GM23338 (cell line): ENCODE results near the gene SLC10A3. TPM values are rescaled to one million over a fixed set of nuclear protein-coding genes. Genes with fewer than 3 reads are reported as not detected.

ENCODE experiments used
- ATAC-seq: fragments of 200-7000 bp; cut with Tn5 transposase; 3 replicates; pipeline ENCODE4 v1.9.1; 2020
- DNase-seq: peaks from one replicate; pipeline ENCODE4 v3.0.0-alpha.2; 2015; ENCODE audit warnings: low spot score
- H2AFZ ChIP-seq: fragments of 200-600 bp; sonication (generic); 2 replicates; pipeline ENCODE4 v1.8.0; 2016; ENCODE audit warnings: antibody characterized with exemption, mild to moderate bottlenecking, moderate library complexity
- H3F3A ChIP-seq: fragments of 200-600 bp; sonication (generic); replicated peaks from 2 replicates; pipeline ENCODE4 v1.8.0; 2017; ENCODE audit warnings: antibody characterized with exemption, mixed run types, low read depth
- H3K27ac ChIP-seq: fragments of 200-600 bp; sonication (generic); 2 replicates; pipeline ENCODE4 v1.6.1; 2016; ENCODE audit warnings: low read depth
- H3K27me3 ChIP-seq: fragments of 200-600 bp; sonication (generic); 2 replicates; pipeline ENCODE4 v1.8.0; 2016; ENCODE audit warnings: mild to moderate bottlenecking, mixed run types, moderate library complexity; ENCODE audit not compliant: insufficient read depth
- H3K36me3 ChIP-seq: fragments of 200-600 bp; sonication (generic); 2 replicates; pipeline ENCODE4 v1.8.0; 2016; ENCODE audit warnings: mild to moderate bottlenecking; ENCODE audit not compliant: insufficient read depth
- H3K4me1 ChIP-seq: fragments of 200-600 bp; sonication (generic); 2 replicates; pipeline ENCODE4 v1.8.0; 2016; ENCODE audit warnings: mild to moderate bottlenecking, moderate library complexity; ENCODE audit not compliant: insufficient read depth
- H3K4me2 ChIP-seq: fragments of 200-600 bp; sonication (generic); 2 replicates; pipeline ENCODE4 v1.7.1; 2017; ENCODE audit warnings: mixed run types
- H3K4me3 ChIP-seq: fragments of 200-600 bp; sonication (generic); 2 replicates; pipeline ENCODE4 v1.6.1; 2016; ENCODE audit warnings: mixed run types
- H3K79me2 ChIP-seq: fragments of 200-600 bp; sonication (generic); replicated peaks from 2 replicates; pipeline ENCODE4 v1.8.0; 2017; ENCODE audit warnings: mild to moderate bottlenecking; ENCODE audit not compliant: insufficient read depth
- H3K9me2 ChIP-seq: fragments of 200-600 bp; sonication (generic); 2 replicates; pipeline ENCODE4 v1.8.0; 2017; ENCODE audit not compliant: insufficient read depth
- H4K20me1 ChIP-seq: fragments of 200-600 bp; sonication (generic); replicated peaks from 2 replicates; pipeline ENCODE4 v1.8.0; 2017; ENCODE audit warnings: mild to moderate bottlenecking; ENCODE audit not compliant: insufficient read depth
- H3K27ac Mint-ChIP-seq: 2 replicates; pipeline ENCODE4 v1.8.0; 2020; ENCODE audit warnings: inconsistent platforms, mild to moderate bottlenecking, moderate library complexity, mixed read lengths
- H3K27me3 Mint-ChIP-seq: 3 replicates; pipeline ENCODE4 v1.8.0; 2022; ENCODE audit warnings: low read depth, mild to moderate bottlenecking, moderate library complexity, mixed read lengths, inconsistent platforms; ENCODE audit not compliant: insufficient read depth, poor library complexity
- H3K36me3 Mint-ChIP-seq: 3 replicates; pipeline ENCODE4 v1.8.0; 2021; ENCODE audit warnings: low read depth, mild to moderate bottlenecking, inconsistent platforms, moderate library complexity, mixed read lengths
- H3K4me1 Mint-ChIP-seq: 3 replicates; pipeline ENCODE4 v1.8.0; 2020; ENCODE audit warnings: mild to moderate bottlenecking, inconsistent platforms, mixed read lengths
- H3K4me3 Mint-ChIP-seq: 3 replicates; pipeline ENCODE4 v1.8.0; 2021; ENCODE audit warnings: moderate library complexity, mild to moderate bottlenecking, inconsistent platforms, mixed read lengths
- H3K9me3 Mint-ChIP-seq: 3 replicates; pipeline ENCODE4 v1.8.0; 2020; ENCODE audit warnings: moderate library complexity, mild to moderate bottlenecking, inconsistent platforms, mixed read lengths
- CREB1 ChIP-seq: fragments of 250-450 bp; sonication (Bioruptor Pico); IDR thresholded peaks from 2 replicates; pipeline ENCODE4 v1.5.0; 2020; ENCODE audit warnings: low read depth, mild to moderate bottlenecking, moderate library complexity
- CTCF ChIP-seq, 2 experiments: fragments of 200-600 bp in 1 of 2; sonication (generic) in 1 of 2; conservative IDR thresholded peaks; 2 replicates each; pipeline versions ENCODE4 v1.5.1 to v1.6.1; 2016 to 2017; ENCODE audit warnings: antibody characterized with exemption in 2 of 2, low read depth in 2 of 2, mild to moderate bottlenecking in 2 of 2, moderate library complexity in 1 of 2
- ETS1 ChIP-seq: IDR thresholded peaks from 2 replicates; pipeline ENCODE4 v1.6.1; 2016; ENCODE audit warnings: antibody characterized with exemption
- EZH2 ChIP-seq: fragments of 200-600 bp; sonication (generic); IDR thresholded peaks from one replicate; pipeline ENCODE4 v1.8.0; 2017; ENCODE audit warnings: antibody characterized with exemption, mild to moderate bottlenecking, low read depth; ENCODE audit not compliant: unreplicated experiment
- EZH2phosphoT487 ChIP-seq: fragments of 200-600 bp; sonication (generic); IDR thresholded peaks from one replicate; pipeline ENCODE4 v1.8.1; 2018; ENCODE audit warnings: antibody characterized with exemption; ENCODE audit not compliant: unreplicated experiment
- JUNB ChIP-seq: IDR thresholded peaks from one replicate; pipeline ENCODE4 v1.6.1; 2016; ENCODE audit warnings: antibody characterized with exemption; ENCODE audit not compliant: unreplicated experiment
- NANOG ChIP-seq: IDR thresholded peaks from 2 replicates; pipeline ENCODE4 v1.6.1; 2016; ENCODE audit warnings: antibody characterized with exemption, borderline replicate concordance
- REST ChIP-seq: IDR thresholded peaks from one replicate; pipeline ENCODE4 v1.6.1; 2018; ENCODE audit warnings: antibody characterized with exemption; ENCODE audit not compliant: unreplicated experiment
- ZNF114 ChIP-seq: fragments of 250-450 bp; sonication (Bioruptor Pico); IDR thresholded peaks from 2 replicates; pipeline ENCODE4 v1.5.0; 2020; ENCODE audit warnings: mild to moderate bottlenecking, moderate library complexity
- polyA plus RNA-seq: library from polyadenylated mRNA; unstranded; fragments of >200 nt; fragmentation: Nextera tagmentation; extraction: Ambion mirVana; gene quantifications from 2 replicates; pipeline ENCODE4 v1.2.1, GENCODE V29; 2016
- total RNA-seq: library from RNA; depleted of rRNA; stranded (reverse); fragments of >200 nt; shearing (Covaris generic); gene quantifications from 2 replicates; pipeline ENCODE4 v1.2.3, GENCODE V29; 2014

The SLC10A3 gene
- total and polyA plus RNA-seq, 2 experiments from 2014 or later = 7.6 to 17.6 TPM

- TF ChIP-seq REST (no peak), EZH2 (no peak), CREB1 (CRISPR knock-in tag) (no peak), CTCF (conservative IDR thresholded peaks at IDR 0.05; ENCODE audit: low read depth in 2 of 2) (no peak), EZH2phosphoT487 (no peak), ETS1 (no peak)
Measured at GRCh38 chrX:154531626-154532025, 41.2 kb upstream of the SLC10A3 start (continued).

GRCh38 chrX:154530286-154530685 is 39.9 kb upstream of the SLC10A3 start:
- no peak overlapping the region for H3K4me2 ChIP-seq
- no peaks in the 10 kb centered on the region for H3K9me2 ChIP-seq
- no peak overlapping the region for H3K4me3 Mint-ChIP-seq
- H3K4me3 ChIP-seq = no peak overlapping the region
- H3K79me2 ChIP-seq = no peaks in the 10 kb centered on the region
- H3K27me3 ChIP-seq = peaks cover 9% of the 10 kb centered on the region
- peak; percentile 11 for DNase-seq
- H3K4me1 ChIP-seq = no peaks in the 10 kb centered on the region
- no peak overlapping the region for H3K27ac ChIP-seq
- ATAC-seq = no peak
- H3K36me3 Mint-ChIP-seq = peaks cover 20% of the 10 kb centered on the region; the same call in 2 of the 3 replicates
- H3K27ac Mint-ChIP-seq = no peak overlapping the region
- H3K36me3 ChIP-seq = no peaks in the 10 kb centered on the region; the same call in 1 of the 2 replicates
- no peaks in the 10 kb centered on the region for H4K20me1 ChIP-seq
- peaks cover 27% of the 10 kb centered on the region for H3K27me3 Mint-ChIP-seq
- no peak overlapping the region for H2AFZ ChIP-seq
- 0 out of 3 replicates have a peak, but pooled peaks cover 3% of the 10 kb centered on the region for H3K9me3 Mint-ChIP-seq
- peaks cover 3% of the 10 kb centered on the region for H3K4me1 Mint-ChIP-seq
- no peaks in the 10 kb centered on the region for H3F3A ChIP-seq
- TF ChIP-seq REST = no peak
- no peak for TF ChIP-seq JUNB
- no peak for TF ChIP-seq NANOG
- TF ChIP-seq ZNF114 (CRISPR knock-in tag) = no peak
